ENCODE data around the gene PPP1R10. TPM values are rescaled to one million over a fixed set of nuclear protein-coding genes. Genes with fewer than 3 reads are reported as not detected.

The PPP1R10 gene
- total and polyA plus RNA-seq, 2 of the 13 experiments (the other 11 are each of a cell fraction or from before 2014, with no cell fraction given) = 26.3 to 38.4 TPM

- TF ChIP-seq HMGXB4 (CRISPR knock-in tag; IDR thresholded peaks at IDR 0.05; ENCODE audit: borderline replicate concordance in 1 of 2, low read depth in 1 of 2) (no peak), SALL2 (CRISPR knock-in tag; IDR thresholded peaks at IDR 0.05) (no peak), ATF6 (CRISPR knock-in tag; conservative IDR thresholded peaks at IDR 0.05) (no peak)
- in situ Hi-C loops (cut with HindIII; ENCODE audit: extremely low pct_ligation_motif_present, low pct_unique_long_range_greater_than_20kb) = loop anchor here (5.0 kb wide), 1 partner anchor 122 kb away; no protein-coding TSS in a partner anchor
- Histone ChIP-seq H2AFZ (ENCODE audit: low read length) (no peak overlapping the region), H3K79me2 (ENCODE audit: insufficient read depth, low read length) (no peaks in the 10 kb centered on the region), H3K9ac (ENCODE audit: insufficient read depth, low read depth, low read length) (no peak overlapping the region), H3K4me3 (replicated peaks in 1 of 3; ENCODE audit: insufficient read depth in 1 of 3, low read depth in 2 of 3, low read length in 3 of 3) (no peak overlapping the region), H4K20me1 (ENCODE audit: insufficient read depth, low read length) (no peaks in the 10 kb centered on the region), H3K9me3 (ENCODE audit: low read length) (no peaks in the 10 kb centered on the region), H3K4me1 (ENCODE audit: insufficient read depth, low read length) (no peaks in the 10 kb centered on the region), H3K27me3 (ENCODE audit: control insufficient read depth in 1 of 2, insufficient read depth in 2 of 2, low read length in 2 of 2) (no peaks in the 10 kb centered on the region), H3K4me2 (ENCODE audit: low read depth, low read length) (no peak overlapping the region), H3K36me3 (replicated peaks in 1 of 2; ENCODE audit: control insufficient read depth in 1 of 2, insufficient read depth in 2 of 2, low read length in 2 of 2) (peaks cover 52 to 72% of the 10 kb centered on the region in 2 experiments), H3K27ac (ENCODE audit: extremely low read length, insufficient read depth, low read length) (no peak overlapping the region)
- POLR2A ChIA-PET = interaction anchor here (0.9 to 10.8 kb wide), 2 partner anchors 10 to 33 kb away, joined by 3 to 172 read pairs; partner anchors contain the start of gene ABCF1
- TSS peak; percentile 16 for BruUV-seq (replicated peaks)
- DNase-seq (ENCODE audit: low spot score) (no peak), ATAC-seq (no peak), FAIRE-seq (no peak)
- intact Hi-C loops (cut with micrococcal nuclease; ENCODE audit: unreplicated experiment) = no loop called here
- CTCF ChIA-PET (ENCODE audit: low intra/inter-chr PET ratio, low total read pairs) = no interaction called here
- 98% methylated on average over 13 of the region's 13 CpGs for WGBS (ENCODE audit: low lambda C conversion rate)
Measured at GRCh38 chr6:30603961-30604360, 13.1 kb downstream of the PPP1R10 start.
